GM12873 (cell line): ENCODE measurements around the gene CCDC57.

Experiments
- CTCF ChIP-seq: IDR thresholded peaks from 2 replicates; pipeline ENCODE4 v1.5.1; 2012; ENCODE audit warnings: low read depth, mild to moderate bottlenecking, moderate library complexity, low read length, control low read depth; ENCODE audit not compliant: insufficient read depth; ENCODE audit errors: missing control alignments

The CCDC57 gene

GRCh38 chr17:82252511-82253178, 40.0 kb upstream of the CCDC57 start:
- TF ChIP-seq CTCF: no peak

- no peak for TF ChIP-seq CTCF
Observed at GRCh38 chr17:82250868-82251500, 38.3 kb upstream of the CCDC57 start.

GRCh38 chr17:82249896-82250581, 37.4 kb upstream of the CCDC57 start:
- no peak for TF ChIP-seq CTCF

GRCh38 chr17:82248815-82249674, 36.4 kb upstream of the CCDC57 start:
- no peak for TF ChIP-seq CTCF

GRCh38 chr17:82247856-82248671, 35.4 kb upstream of the CCDC57 start:
- no peak for TF ChIP-seq CTCF

GRCh38 chr17:82247182-82247823, 34.7 kb upstream of the CCDC57 start:
- TF ChIP-seq CTCF: no peak
